Stimulated activated CD8-positive, alpha-beta memory T cell treated with anti-CD3 and anti-CD28 coated beads, Interleukin-12 subunit alpha, Interleukin-12 subunit beta, amount 100 ng/mL, for 24 hours (primary cell): Measurements from ENCODE around the gene TLL2.

ENCODE experiments used
- DNase-seq: peaks from one replicate; pipeline ENCODE4 v3.0.0-alpha.2; 2020; ENCODE audit errors: extremely low read depth

Gene TLL2

DNA sequence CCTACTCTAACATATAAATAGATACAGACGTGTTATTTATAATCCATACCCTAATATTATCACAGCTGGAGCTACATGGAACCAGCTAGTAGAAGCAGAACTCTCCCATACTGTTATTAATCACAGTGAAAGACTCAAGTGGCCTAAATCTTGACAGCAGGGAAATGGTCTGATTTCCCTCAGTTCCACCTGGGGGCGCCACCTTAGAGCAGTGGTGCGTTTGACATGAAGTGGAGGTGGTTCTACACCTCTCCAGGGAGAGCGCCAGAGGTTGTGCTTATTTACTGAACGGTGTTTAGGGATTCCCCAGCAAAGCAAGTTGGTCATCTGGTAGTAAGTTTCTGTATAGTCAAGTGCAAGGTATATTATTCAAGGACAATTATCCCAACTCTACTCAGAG lies 191.9 kb downstream of the TLL2 start:
- DNase-seq = no peak

DNA sequence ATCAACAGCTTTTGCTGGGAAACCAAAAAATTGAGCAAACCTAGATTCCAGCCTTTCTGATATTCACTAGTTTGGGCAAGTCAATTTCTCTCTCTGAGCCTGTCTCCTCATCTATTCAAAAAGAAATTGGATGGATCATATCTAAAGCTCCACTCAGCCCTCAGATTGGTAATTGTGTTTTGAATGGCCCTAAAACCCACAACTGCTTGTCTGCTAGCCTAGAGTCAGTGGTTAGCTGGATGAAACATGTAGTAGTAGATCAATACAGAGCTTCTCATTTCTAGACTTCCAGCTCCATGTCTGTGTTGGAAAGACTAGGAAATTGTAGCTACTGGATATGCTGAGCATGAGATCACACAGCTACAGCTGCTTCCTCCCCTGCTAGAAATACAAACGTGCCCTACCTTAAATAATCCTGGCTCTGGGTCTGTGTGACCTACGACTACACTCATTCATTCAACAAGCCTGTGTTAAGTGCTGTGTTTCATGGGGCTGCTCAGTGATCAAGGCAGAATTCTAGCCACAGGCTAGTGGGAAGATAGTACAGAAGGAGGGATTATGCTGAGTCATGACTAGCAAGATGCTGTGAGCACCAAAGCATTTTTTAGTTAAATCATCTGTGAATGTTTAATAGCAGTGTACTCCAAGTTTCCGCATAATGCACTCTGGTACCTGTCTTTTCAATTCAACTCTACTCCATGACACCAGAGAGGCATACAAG lies 193.8 kb downstream of the TLL2 start:
- DNase-seq = no peak

DNA sequence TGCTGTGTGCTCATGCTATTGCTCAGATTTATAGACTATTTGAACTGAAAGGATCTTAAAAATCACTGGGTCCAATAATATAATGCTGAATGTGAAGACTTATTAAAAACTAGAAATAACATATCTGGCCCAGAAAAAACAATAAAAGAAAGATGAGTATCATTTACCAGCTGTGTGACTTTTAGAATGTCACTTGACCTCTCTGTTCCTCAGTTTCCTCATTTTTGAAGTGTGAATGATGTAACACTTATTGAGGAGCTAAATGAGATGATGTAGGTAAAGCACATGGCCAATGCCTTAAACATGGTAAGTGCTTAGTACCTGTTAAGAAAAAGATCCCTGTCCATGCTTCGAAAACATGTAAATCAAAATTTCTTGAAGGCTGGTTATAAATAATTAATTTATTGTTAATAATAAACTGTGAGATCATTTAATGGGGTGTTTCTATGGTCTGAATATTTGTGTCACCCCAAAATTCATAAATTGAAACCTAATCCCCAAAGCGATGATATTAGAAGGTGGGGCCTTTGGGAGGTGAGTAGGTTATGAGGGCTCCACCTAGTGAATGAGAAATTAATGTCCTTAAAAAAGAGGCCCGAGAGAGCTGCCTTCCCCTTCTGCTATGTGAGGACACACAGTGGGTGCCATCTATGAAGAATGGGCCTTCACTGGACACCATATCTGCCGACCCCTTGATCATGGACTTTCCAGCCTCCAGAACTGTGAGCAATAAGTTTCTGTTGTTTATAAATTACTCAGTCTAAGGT lies 196.5 kb downstream of the TLL2 start:
- DNase-seq = no peak
